Naive thymus-derived CD4-positive, alpha-beta T cell (primary cell): ENCODE results near the gene AUNIP. TPM values are rescaled to one million over a fixed set of nuclear protein-coding genes. Genes with fewer than 3 reads are reported as not detected.

Experiments used
- ATAC-seq: fragments of 150-1000 bp; cut with Tn5 transposase; 2 replicates; pipeline ENCODE4 v1.10.0; 2021; ENCODE audit warnings: mild to moderate bottlenecking, moderate library complexity
- CTCF ChIA-PET: fragments of 350-600 bp; sonication (Branson Sonifier 250); formaldehyde crosslinking; loops from one replicate; lab custom pipeline; 2021; ENCODE audit warnings: antibody characterized with exemption; lab: Charles Lee
- POLR2A ChIA-PET: fragments of 350-600 bp; sonication (Branson Sonifier 250); formaldehyde crosslinking; loops from one replicate; lab custom pipeline; 2021; ENCODE audit warnings: antibody characterized with exemption, inconsistent platforms; lab: Charles Lee
- DNase-seq, 9 donors: peaks; one replicate each; pipeline versions ENCODE4 v3.0.0 to v3.0.0-alpha.2; 2020 to 2022; ENCODE audit warnings: mixed read lengths in 1 of 9
- H3K27ac ChIP-seq: one replicate; pipeline ENCODE4 v1.7.0; 2013; ENCODE audit warnings: mild to moderate bottlenecking, low read depth, low read length, moderate library complexity
- H3K27me3 ChIP-seq, 2 donors: one replicate each; pipeline ENCODE4 v1.7.0; 2013; ENCODE audit warnings: low read length in 2 of 2, mild to moderate bottlenecking in 2 of 2, moderate library complexity in 2 of 2; ENCODE audit not compliant: control insufficient read depth in 2 of 2, insufficient read depth in 2 of 2
- H3K36me3 ChIP-seq, 3 experiments: 1 replicate in 2 of 3; 2 replicates in 1 of 3; pipeline ENCODE4 v1.7.0; 2013; ENCODE audit warnings: low read length in 3 of 3, mild to moderate bottlenecking in 3 of 3, moderate library complexity in 1 of 3; ENCODE audit not compliant: insufficient read depth in 3 of 3, control insufficient read depth in 2 of 3
- H3K4me1 ChIP-seq, 2 donors: one replicate each; pipeline ENCODE4 v1.7.0; 2013; ENCODE audit warnings: low read length in 2 of 2, mild to moderate bottlenecking in 2 of 2, moderate library complexity in 1 of 2; ENCODE audit not compliant: control insufficient read depth in 2 of 2, insufficient read depth in 2 of 2
- H3K4me3 ChIP-seq: 2 replicates; pipeline ENCODE4 v1.7.0; 2013; ENCODE audit warnings: mild to moderate bottlenecking, low read length
- H3K9me3 ChIP-seq, 3 experiments: 1 replicate in 2 of 3; 2 replicates in 1 of 3; pipeline ENCODE4 v1.7.0; 2013; ENCODE audit warnings: low read length in 3 of 3; ENCODE audit not compliant: control insufficient read depth in 2 of 3
- H3K27ac Mint-ChIP-seq, 9 donors: one replicate each; pipeline ENCODE4 v1.8.0; 2020 to 2022; ENCODE audit warnings: mixed read lengths in 9 of 9, mild to moderate bottlenecking in 8 of 9, moderate library complexity in 5 of 9, inconsistent platforms in 2 of 9
- H3K27me3 Mint-ChIP-seq, 5 donors: one replicate each; pipeline ENCODE4 v1.8.0; 2021 to 2022; ENCODE audit warnings: mixed read lengths in 5 of 5, mild to moderate bottlenecking in 1 of 5
- H3K36me3 Mint-ChIP-seq, 5 donors: one replicate each; pipeline ENCODE4 v1.8.0; 2020 to 2022; ENCODE audit warnings: mixed read lengths in 5 of 5, mild to moderate bottlenecking in 3 of 5, inconsistent platforms in 1 of 5
- H3K4me1 Mint-ChIP-seq, 7 donors: one replicate each; pipeline ENCODE4 v1.8.0; 2020 to 2022; ENCODE audit warnings: mixed read lengths in 7 of 7, mild to moderate bottlenecking in 3 of 7, inconsistent platforms in 1 of 7
- H3K4me3 Mint-ChIP-seq, 10 donors: one replicate each; pipeline ENCODE4 v1.8.0; 2020 to 2022; ENCODE audit warnings: mild to moderate bottlenecking in 10 of 10, mixed read lengths in 10 of 10, moderate library complexity in 6 of 10, inconsistent platforms in 2 of 10
- H3K9me3 Mint-ChIP-seq, 11 donors: one replicate each; pipeline ENCODE4 v1.8.0; 2020 to 2022; ENCODE audit warnings: mixed read lengths in 11 of 11, mild to moderate bottlenecking in 4 of 11, inconsistent platforms in 1 of 11, moderate library complexity in 1 of 11
- intact Hi-C, 2 donors: fragments of 100-400 bp; cut with micrococcal nuclease; formaldehyde crosslinking; loops; one replicate each; pipeline ENCODE4 v1.15.1; 2023
- polyA plus RNA-seq, 2 donors: library from polyadenylated mRNA; unstranded; fragments of 300-500 nt; fragmentation: Illumina TruSeq; gene quantifications; one replicate each; pipeline ENCODE4 v1.2.3, GENCODE V29; 2021
- total RNA-seq, 6 experiments: library from RNA in 5 of 6; stranded (reverse) in 5 of 6; gene quantifications; 1 replicate in 5 of 6; 2 replicates in 1 of 6; pipeline ENCODE4 v1.2.3 and lab custom pipeline; 2021 to 2026

Gene AUNIP
- total and polyA plus RNA-seq, 7 experiments from 2014 or later, result 0.83 to 4.3 TPM; not detected in 5

- no peaks in the 10 kb centered on the region for H3K9me3 ChIP-seq
- H3K36me3 Mint-ChIP-seq, result peaks cover 0 to 5% (median 0%) of the 10 kb centered on the region in 5 donors
- peaks cover 30 to 59% (median 46%) of the 10 kb centered on the region in 7 donors for H3K4me1 Mint-ChIP-seq
- CTCF ChIA-PET, result interaction anchor here (0.6 to 3.8 kb wide), 3 partner anchors 8 to 316 kb away, joined by 3 to 11 read pairs (median 3); no protein-coding TSS in a partner anchor
- no peaks in the 10 kb centered on the region for H3K27me3 ChIP-seq
- H3K4me1 ChIP-seq, result peaks cover 19 to 28% of the 10 kb centered on the region in 2 donors
- no peak for ATAC-seq
- peaks cover 0 to 12% (median 0%) of the 10 kb centered on the region in 11 donors for H3K9me3 Mint-ChIP-seq
- intact Hi-C loops, result loop anchor here in 1 of 2 donors (10.0 kb wide), 1 partner anchor 574 kb away; the partner anchor contains the start of gene RSRP1
- H3K4me3 Mint-ChIP-seq, result peak overlapping the region; percentile 88 to 100 (median 96)
- POLR2A ChIA-PET, result interaction anchor here (0.6 to 3.8 kb wide), 15 partner anchors 8 to 586 kb away, joined by 3 to 32 read pairs (median 9); partner anchors contain the start of genes PAFAH2 and SYF2
- H3K27me3 Mint-ChIP-seq, result no peaks in the 10 kb centered on the region
- no peak overlapping the region for H3K4me3 ChIP-seq
- no peak for DNase-seq
- H3K27ac Mint-ChIP-seq, result peak overlapping the region; percentile 89 to 99 (median 95)
- H3K27ac ChIP-seq, result peak overlapping the region; percentile 26
- peaks cover 0 to 32% (median 0%) of the 10 kb centered on the region in 3 experiments for H3K36me3 ChIP-seq
Observed at GRCh38 chr1:25818569-25818968, 40.7 kb downstream of the AUNIP start.

DNA sequence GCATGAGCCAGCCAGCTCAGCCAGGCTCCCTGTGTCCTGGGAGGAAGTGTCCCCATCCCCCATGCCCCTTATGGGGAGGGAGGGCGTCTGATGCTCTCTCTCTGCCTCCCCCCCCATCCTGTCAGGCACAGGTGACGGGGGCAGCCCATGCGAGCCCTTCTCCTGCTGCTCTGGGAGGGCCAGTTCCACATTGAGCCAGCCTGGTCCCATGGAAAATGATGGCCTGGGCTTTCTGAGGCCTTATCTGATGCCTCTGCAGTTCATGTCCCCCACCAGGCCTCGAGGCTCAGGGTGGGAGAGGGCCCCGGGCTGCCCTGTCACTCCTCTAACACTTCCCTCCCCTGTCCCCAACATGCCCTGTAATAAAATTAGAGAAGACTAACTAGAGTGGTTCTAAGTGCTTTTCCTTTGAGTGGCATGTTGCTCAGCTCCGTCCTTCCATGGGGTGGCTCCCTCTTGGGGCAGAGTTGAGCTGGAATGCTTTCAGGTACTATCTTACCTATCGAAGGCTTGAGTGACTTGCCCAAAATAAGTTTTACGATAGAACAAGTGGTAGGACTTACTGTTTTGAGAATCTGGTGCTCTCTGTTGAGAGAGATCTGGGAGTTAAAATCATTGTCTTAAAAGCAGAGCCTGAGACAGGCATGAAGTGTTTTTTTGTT is 41.3 kb downstream of the AUNIP start:
- no peaks in the 10 kb centered on the region for H3K9me3 ChIP-seq
- H3K4me3 ChIP-seq, result no peak overlapping the region
- DNase-seq (no peak), ATAC-seq (no peak)
- ChIA-PET POLR2A (interaction anchor here (0.8 to 3.2 kb wide), 6 partner anchors 15 to 269 kb away, joined by 3 to 25 read pairs (median 10); no protein-coding TSS in a partner anchor), CTCF (interaction anchor here (0.6 to 1.1 kb wide), 3 partner anchors 8 to 399 kb away, joined by 3 to 7 read pairs (median 3); no protein-coding TSS in a partner anchor)
- H3K36me3 ChIP-seq, result peaks cover 0 to 38% (median 0%) of the 10 kb centered on the region in 3 experiments
- Mint-ChIP-seq H3K4me3 (peak overlapping the region; percentile 81 to 100 (median 96)), H3K9me3 (peaks cover 0 to 12% (median 0%) of the 10 kb centered on the region in 11 donors), H3K4me1 (peaks cover 29 to 53% (median 42%) of the 10 kb centered on the region in 7 donors), H3K36me3 (peaks cover 0 to 8% (median 3%) of the 10 kb centered on the region in 5 donors), H3K27ac (peak overlapping the region; percentile 34 to 99 (median 93)), H3K27me3 (no peaks in the 10 kb centered on the region)
- peaks cover 19 to 28% of the 10 kb centered on the region in 2 donors for H3K4me1 ChIP-seq
- H3K27me3 ChIP-seq, result no peaks in the 10 kb centered on the region
- intact Hi-C loops, result loop anchor here in 1 of 2 donors (10.0 kb wide), 1 partner anchor 573 kb away; the partner anchor contains the start of gene RSRP1
- peak overlapping the region; percentile 26 for H3K27ac ChIP-seq

DNA sequence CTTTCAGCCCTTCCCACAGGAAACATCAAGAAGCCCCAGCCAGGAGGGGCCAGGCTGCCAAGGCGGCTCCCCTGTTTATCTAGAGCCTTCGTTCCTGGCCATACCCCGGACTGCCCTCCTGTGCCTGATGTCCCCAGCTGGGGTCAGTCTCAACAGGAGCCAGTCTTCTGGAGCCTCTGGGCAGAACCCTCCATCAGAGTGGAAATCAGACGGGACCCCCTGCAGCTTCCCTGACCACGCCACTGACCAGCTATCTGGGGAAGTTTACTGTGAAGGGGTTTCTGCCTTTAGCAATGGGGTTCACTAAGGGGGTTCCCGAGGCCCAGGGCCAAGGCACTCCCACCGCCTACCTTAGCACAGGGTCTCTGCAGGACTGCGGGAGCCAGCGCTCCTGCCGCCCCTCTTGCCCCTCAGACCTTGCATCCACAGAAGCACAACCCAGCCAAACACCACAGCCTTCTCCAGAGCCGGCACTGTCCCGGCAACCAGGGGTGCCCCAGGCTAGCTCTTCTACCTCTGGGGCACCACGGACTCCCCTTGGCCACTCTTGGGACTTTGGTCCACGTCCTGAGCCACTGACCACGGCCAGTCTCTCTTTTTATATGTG is 43.0 kb downstream of the AUNIP start:
- Histone ChIP-seq H3K27ac (no peak overlapping the region), H3K4me1 (peaks cover 10 to 18% of the 10 kb centered on the region in 2 donors), H3K36me3 (peaks cover 0 to 43% (median 0%) of the 10 kb centered on the region in 3 experiments), H3K9me3 (no peaks in the 10 kb centered on the region), H3K4me3 (no peak overlapping the region), H3K27me3 (no peaks in the 10 kb centered on the region)
- Mint-ChIP-seq H3K27ac (peak overlapping the region in 4 of 9 donors; percentile 46 to 93 (median 90)), H3K36me3 (peaks cover 0 to 11% (median 5%) of the 10 kb centered on the region in 5 donors), H3K27me3 (no peaks in the 10 kb centered on the region), H3K4me3 (peak overlapping the region in 1 of 10 donors; percentile 45), H3K9me3 (peaks cover 0 to 10% (median 0%) of the 10 kb centered on the region in 11 donors), H3K4me1 (peaks cover 18 to 45% (median 30%) of the 10 kb centered on the region in 7 donors)
- ChIA-PET CTCF (interaction anchor here (0.7 kb wide), 1 partner anchor 208 kb away, joined by 3 read pairs; no protein-coding TSS in a partner anchor), POLR2A (no interaction called here)
- intact Hi-C loops, result loop anchor here in 1 of 2 donors (10.0 kb wide), 1 partner anchor 571 kb away; the partner anchor contains the start of gene RSRP1
- ATAC-seq (no peak), DNase-seq (no peak)

GRCh38 chr1:25815208-25816111 is 43.8 kb downstream of the AUNIP start:
- no peaks in the 10 kb centered on the region for H3K9me3 ChIP-seq
- ChIA-PET CTCF (no interaction called here), POLR2A (interaction anchor here (1.1 to 1.2 kb wide), 2 partner anchors 16 to 41 kb away, joined by 3 to 5 read pairs; no protein-coding TSS in a partner anchor)
- no peak for ATAC-seq
- H3K27me3 Mint-ChIP-seq, result no peaks in the 10 kb centered on the region
- H3K36me3 Mint-ChIP-seq, result peaks cover 0 to 11% (median 0%) of the 10 kb centered on the region in 5 donors
- H3K4me3 ChIP-seq, result no peak overlapping the region
- peak overlapping the region in 6 of 9 donors; percentile 3 to 72 (median 30) for H3K27ac Mint-ChIP-seq
- H3K27ac ChIP-seq, result no peak overlapping the region
- H3K4me1 ChIP-seq, result peaks cover 5 to 21% of the 10 kb centered on the region in 2 donors
- peak overlapping the region in 1 of 10 donors; percentile 59 for H3K4me3 Mint-ChIP-seq
- H3K27me3 ChIP-seq, result no peaks in the 10 kb centered on the region
- no peak for DNase-seq
- peaks cover 0 to 43% (median 0%) of the 10 kb centered on the region in 3 experiments for H3K36me3 ChIP-seq
- H3K9me3 Mint-ChIP-seq, result peaks cover 0 to 7% (median 0%) of the 10 kb centered on the region in 11 donors
- H3K4me1 Mint-ChIP-seq, result peaks cover 11 to 44% (median 23%) of the 10 kb centered on the region in 7 donors
- intact Hi-C loops, result loop anchor here in 1 of 2 donors (10.0 kb wide), 1 partner anchor 571 kb away; the partner anchor contains the start of gene RSRP1

DNA sequence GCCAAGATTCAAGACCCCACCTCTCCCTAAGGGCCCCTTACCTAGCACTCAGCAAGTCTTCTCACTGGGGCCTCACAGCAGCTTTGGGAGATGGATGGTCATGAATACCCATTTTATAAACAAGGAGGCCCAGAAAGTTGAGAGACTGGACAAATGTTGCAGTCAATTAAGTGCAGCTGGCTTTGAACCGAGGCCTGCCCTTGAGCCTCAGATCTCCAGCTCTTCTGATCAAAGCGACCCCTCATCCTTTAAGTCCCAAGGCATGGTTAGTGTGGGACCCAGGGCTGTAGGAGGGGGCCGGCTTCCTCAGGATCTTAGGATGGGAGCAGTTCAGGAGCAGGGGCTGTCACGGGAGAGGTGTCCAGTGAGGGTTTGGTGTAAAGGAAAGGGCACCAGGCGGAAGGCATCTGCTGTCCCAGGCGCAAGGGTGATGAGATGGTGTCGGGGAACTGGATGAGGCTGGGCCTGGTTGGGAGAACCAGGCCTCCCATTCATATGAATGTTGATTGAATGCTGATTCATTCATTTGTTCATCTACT is 44.6 kb downstream of the AUNIP start:
- no peaks in the 10 kb centered on the region for H3K27me3 ChIP-seq
- Mint-ChIP-seq H3K4me1 (peaks cover 11 to 45% (median 23%) of the 10 kb centered on the region in 7 donors), H3K36me3 (peaks cover 0 to 11% (median 0%) of the 10 kb centered on the region in 5 donors), H3K4me3 (no peak overlapping the region), H3K27ac (peak overlapping the region in 6 of 9 donors; percentile 3 to 72 (median 30)), H3K9me3 (peaks cover 0 to 7% (median 0%) of the 10 kb centered on the region in 11 donors), H3K27me3 (no peaks in the 10 kb centered on the region)
- intact Hi-C loops, result loop anchor here in 1 of 2 donors (10.0 kb wide), 1 partner anchor 570 kb away; the partner anchor contains the start of gene RSRP1
- peaks cover 5 to 22% of the 10 kb centered on the region in 2 donors for H3K4me1 ChIP-seq
- CTCF ChIA-PET, result interaction anchor here (1.3 to 8.7 kb wide), 2 partner anchors 204 to 248 kb away, joined by 5 to 106 read pairs; no protein-coding TSS in a partner anchor
- no peak overlapping the region for H3K27ac ChIP-seq
- ATAC-seq (no peak), DNase-seq (no peak)
- H3K36me3 ChIP-seq, result peaks cover 0 to 47% (median 0%) of the 10 kb centered on the region in 3 experiments
- no peaks in the 10 kb centered on the region for H3K9me3 ChIP-seq
- no peak overlapping the region for H3K4me3 ChIP-seq
- POLR2A ChIA-PET, result interaction anchor here (0.6 to 1.2 kb wide), 4 partner anchors 13 to 81 kb away, joined by 3 to 5 read pairs (median 3); no protein-coding TSS in a partner anchor
